Measurements from ENCODE around the gene NOTCH4. TPM values are rescaled to one million over a fixed set of nuclear protein-coding genes. Genes with fewer than 3 reads are reported as not detected.

The NOTCH4 gene
- total RNA-seq, 1 experiment from 2014 or later, result 2.3 TPM

DNA sequence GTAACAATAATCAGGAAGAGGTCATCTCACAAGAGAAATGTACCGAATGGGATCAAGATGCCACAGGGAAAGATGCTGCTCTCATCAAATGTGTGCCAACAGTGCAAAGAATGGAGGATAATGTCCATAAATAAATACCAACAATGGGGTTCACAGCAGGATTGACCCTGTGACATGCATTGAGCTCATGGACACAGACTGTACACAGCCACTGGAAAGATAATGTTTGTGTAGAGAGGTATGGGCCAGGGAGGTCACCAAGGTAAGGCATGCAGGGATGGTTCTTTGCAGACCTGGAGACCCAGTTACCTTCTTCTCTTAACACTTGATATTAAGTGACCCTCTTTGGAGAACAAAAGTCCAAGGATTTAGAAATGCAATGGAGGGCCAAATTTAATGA, 49.5 kb downstream of the NOTCH4 start:
- no peaks in the 10 kb centered on the region for H3K27me3 Mint-ChIP-seq (ENCODE audit: low read depth)
- H3T11ph ChIP-seq (ENCODE audit: low read length), result no peak overlapping the region
- H3K23me2 ChIP-seq (ENCODE audit: insufficient read length, low read depth, low read length, poor library complexity, severe bottlenecking), result peaks cover 22% of the 10 kb centered on the region
- WGBS (ENCODE audit: extremely low coverage, insufficient read length, low lambda C conversion rate), result no CpG with 5 or more reads among the region's 1 CpG
- H3K9me3 Mint-ChIP-seq, result no peaks in the 10 kb centered on the region; a peak in 1 of 5 replicates
- H3K4me1 Mint-ChIP-seq, result peaks cover 36 to 46% of the 10 kb centered on the region in 2 experiments
- H4K5ac ChIP-seq (ENCODE audit: insufficient read length, low read depth, low read length), result no peak overlapping the region
- no peaks in the 10 kb centered on the region for H3K79me1 ChIP-seq (ENCODE audit: insufficient read depth, low read depth, low read length, poor library complexity, severe bottlenecking)
- H3K23ac ChIP-seq (ENCODE audit: insufficient read length, low read depth, low read length), result no peak overlapping the region
- H3K9me3 ChIP-seq (ENCODE audit: control insufficient read depth, low read depth, low read length), result no peaks in the 10 kb centered on the region
- H3K4me3 Mint-ChIP-seq, result peak overlapping the region; percentile 83 to 86
- no peak overlapping the region for H3K27ac ChIP-seq (ENCODE audit: insufficient read length, low read depth, low read length)
- H3K18ac ChIP-seq (ENCODE audit: insufficient read length, low read depth, low read length), result no peak overlapping the region
- no peak overlapping the region; a peak in 1 of 7 replicates for H3K27ac Mint-ChIP-seq
- no peak overlapping the region for H4K91ac ChIP-seq (ENCODE audit: insufficient read length, low read depth, low read length)
- no peak overlapping the region for H2BK12ac ChIP-seq (ENCODE audit: insufficient read length, low read depth, low read length)
- H3K14ac ChIP-seq (ENCODE audit: insufficient read depth, low read length), result no peak overlapping the region
- TF ChIP-seq, protein P1, sequence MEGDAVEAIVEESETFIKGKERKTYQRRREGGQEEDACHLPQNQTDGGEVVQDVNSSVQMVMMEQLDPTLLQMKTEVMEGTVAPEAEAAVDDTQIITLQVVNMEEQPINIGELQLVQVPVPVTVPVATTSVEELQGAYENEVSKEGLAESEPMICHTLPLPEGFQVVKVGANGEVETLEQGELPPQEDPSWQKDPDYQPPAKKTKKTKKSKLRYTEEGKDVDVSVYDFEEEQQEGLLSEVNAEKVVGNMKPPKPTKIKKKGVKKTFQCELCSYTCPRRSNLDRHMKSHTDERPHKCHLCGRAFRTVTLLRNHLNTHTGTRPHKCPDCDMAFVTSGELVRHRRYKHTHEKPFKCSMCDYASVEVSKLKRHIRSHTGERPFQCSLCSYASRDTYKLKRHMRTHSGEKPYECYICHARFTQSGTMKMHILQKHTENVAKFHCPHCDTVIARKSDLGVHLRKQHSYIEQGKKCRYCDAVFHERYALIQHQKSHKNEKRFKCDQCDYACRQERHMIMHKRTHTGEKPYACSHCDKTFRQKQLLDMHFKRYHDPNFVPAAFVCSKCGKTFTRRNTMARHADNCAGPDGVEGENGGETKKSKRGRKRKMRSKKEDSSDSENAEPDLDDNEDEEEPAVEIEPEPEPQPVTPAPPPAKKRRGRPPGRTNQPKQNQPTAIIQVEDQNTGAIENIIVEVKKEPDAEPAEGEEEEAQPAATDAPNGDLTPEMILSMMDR (conservative IDR thresholded peaks at IDR 0.05), result no peak
- no peak for DNase-seq
- peak overlapping the region; percentile 83 for H3K4me2 ChIP-seq (ENCODE audit: insufficient read depth, insufficient read length, low read length)
- no peak overlapping the region for H2BK20ac ChIP-seq (ENCODE audit: low read depth, low read length, poor library complexity, severe bottlenecking)
- no peak overlapping the region for H3K56ac ChIP-seq (ENCODE audit: insufficient read length, low read depth, low read length)
- peaks cover 18% of the 10 kb centered on the region; the same call in 1 of the 2 replicates for H3K79me2 ChIP-seq (ENCODE audit: insufficient read depth, low read length)
- peaks cover 7% of the 10 kb centered on the region for H3K4me1 ChIP-seq (ENCODE audit: insufficient read depth, low read length)
- no peak overlapping the region for H3K4ac ChIP-seq (ENCODE audit: low read depth, low read length)
- H2BK120ac ChIP-seq (ENCODE audit: low read depth, low read length, poor library complexity, severe bottlenecking), result no peak overlapping the region
- no peak overlapping the region for H2AK5ac ChIP-seq (ENCODE audit: insufficient read length, low read length)
- no peak overlapping the region for H2BK5ac ChIP-seq (ENCODE audit: insufficient read length, low read length)
- H4K20me1 ChIP-seq (ENCODE audit: control insufficient read depth, insufficient read depth, insufficient read length), result no peaks in the 10 kb centered on the region
- peaks cover 25 to 34% (median 34%) of the 10 kb centered on the region in 3 experiments; a peak in 6 of 7 replicates for H3K36me3 Mint-ChIP-seq (ENCODE audit: insufficient read depth in 1 of 3, low read depth in 3 of 3)
- no peak overlapping the region for H2AFZ ChIP-seq (ENCODE audit: low read length)
- H2BK15ac ChIP-seq (ENCODE audit: low read depth, low read length), result no peak overlapping the region
- H3K9ac ChIP-seq (ENCODE audit: extremely low read depth, insufficient read length, low read length), result no peak overlapping the region
- H4K8ac ChIP-seq (replicated peaks; ENCODE audit: insufficient read length, low read depth, low read length), result no peak overlapping the region
- H3K27me3 ChIP-seq (ENCODE audit: insufficient read depth, low read length), result no peaks in the 10 kb centered on the region

Data from H9 (cell line).